ENCODE data around the gene LAIR1. TPM values are rescaled to one million over a fixed set of nuclear protein-coding genes. Genes with fewer than 3 reads are reported as not detected.
"Not testable (repeated sequence)": the region's sequence is repeated elsewhere in the genome, so short reads cannot be mapped to it uniquely, and the experiment has no call there.

Gene LAIR1
- total RNA-seq, 3 donors from 2014 or later (not counting 1 experiment from before 2014, with no cell fraction given): 117 to 163 (median 156) TPM

DNA sequence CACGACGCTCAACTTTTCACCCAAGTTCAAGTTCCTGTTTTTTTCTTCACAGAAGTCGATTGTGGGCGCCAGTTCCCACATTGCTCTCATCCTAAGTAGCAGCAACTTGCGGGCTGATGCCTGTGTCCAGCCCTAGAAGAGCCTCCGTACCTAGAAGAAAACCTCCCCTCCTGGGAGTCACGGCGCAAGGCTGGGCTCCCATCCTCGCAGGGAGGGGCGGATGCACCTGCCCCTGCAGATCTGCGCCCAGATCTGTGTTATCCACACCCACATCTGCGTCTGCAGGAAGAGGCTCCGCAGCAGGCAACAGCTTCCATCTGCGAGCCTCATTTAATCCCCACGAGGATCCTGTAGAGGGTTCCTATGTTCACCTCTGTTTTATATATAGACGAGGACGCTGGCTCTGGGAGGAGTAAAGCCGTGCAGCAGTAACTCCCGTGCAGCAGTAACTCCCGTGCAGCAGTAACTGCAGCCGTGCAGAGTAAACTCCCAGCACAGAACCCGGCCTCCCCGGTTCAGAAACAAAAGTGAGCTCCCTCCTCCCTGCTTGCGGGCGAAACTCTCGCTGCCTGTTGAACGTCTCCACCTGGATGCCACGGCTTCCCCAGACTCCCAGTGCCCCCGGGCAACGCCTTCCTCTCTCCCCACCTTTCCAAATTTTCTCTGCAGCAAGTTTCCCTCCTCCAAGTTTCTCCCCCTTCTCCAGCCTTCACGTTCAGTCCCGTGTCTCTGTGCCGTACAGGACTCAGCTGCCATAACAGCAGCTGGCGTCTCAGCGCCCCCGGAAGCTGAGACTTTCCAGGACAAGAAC lies 23.5 kb upstream of the LAIR1 start:
- WGBS (ENCODE audit: insufficient coverage): under 1% methylated on average over 36 of the region's 36 CpGs
- H3K27ac ChIP-seq (ENCODE audit: low read length): peak overlapping the region; percentile 69
- DNase-seq (peak; percentile 26 to 66), ATAC-seq (peak; percentile 70 to 74 (median 73))
- peaks cover 30% of the 10 kb centered on the region for H3K4me1 ChIP-seq (ENCODE audit: control insufficient read depth, insufficient read depth, low read length)
- Mint-ChIP-seq H3K9me3 (no peaks in the 10 kb centered on the region), H3K4me3 (peak overlapping the region; percentile 95), H3K36me3 (no peaks in the 10 kb centered on the region), H3K27ac (peak overlapping the region; percentile 87 to 92), H3K27me3 (ENCODE audit: low read depth in 2 of 2) (peaks cover 4 to 9% of the 10 kb centered on the region in 2 donors), H3K4me1 (peaks cover 25 to 41% of the 10 kb centered on the region in 2 donors)
- no peaks in the 10 kb centered on the region for H3K27me3 ChIP-seq (ENCODE audit: control insufficient read depth, insufficient read depth, low read length)
- H3K4me3 ChIP-seq (ENCODE audit: low read length): peak overlapping the region; percentile 49
- intact Hi-C loops (cut with micrococcal nuclease): loop anchor here (5.0 kb wide), 1 partner anchor 36 kb away; no protein-coding TSS in a partner anchor
- TF ChIP-seq, protein P1, sequence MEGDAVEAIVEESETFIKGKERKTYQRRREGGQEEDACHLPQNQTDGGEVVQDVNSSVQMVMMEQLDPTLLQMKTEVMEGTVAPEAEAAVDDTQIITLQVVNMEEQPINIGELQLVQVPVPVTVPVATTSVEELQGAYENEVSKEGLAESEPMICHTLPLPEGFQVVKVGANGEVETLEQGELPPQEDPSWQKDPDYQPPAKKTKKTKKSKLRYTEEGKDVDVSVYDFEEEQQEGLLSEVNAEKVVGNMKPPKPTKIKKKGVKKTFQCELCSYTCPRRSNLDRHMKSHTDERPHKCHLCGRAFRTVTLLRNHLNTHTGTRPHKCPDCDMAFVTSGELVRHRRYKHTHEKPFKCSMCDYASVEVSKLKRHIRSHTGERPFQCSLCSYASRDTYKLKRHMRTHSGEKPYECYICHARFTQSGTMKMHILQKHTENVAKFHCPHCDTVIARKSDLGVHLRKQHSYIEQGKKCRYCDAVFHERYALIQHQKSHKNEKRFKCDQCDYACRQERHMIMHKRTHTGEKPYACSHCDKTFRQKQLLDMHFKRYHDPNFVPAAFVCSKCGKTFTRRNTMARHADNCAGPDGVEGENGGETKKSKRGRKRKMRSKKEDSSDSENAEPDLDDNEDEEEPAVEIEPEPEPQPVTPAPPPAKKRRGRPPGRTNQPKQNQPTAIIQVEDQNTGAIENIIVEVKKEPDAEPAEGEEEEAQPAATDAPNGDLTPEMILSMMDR (IDR thresholded peaks at IDR 0.05): no peak
- H3K9me3 ChIP-seq (ENCODE audit: control insufficient read depth, insufficient read depth, low read length): no peaks in the 10 kb centered on the region
- H3K36me3 ChIP-seq (ENCODE audit: control insufficient read depth, insufficient read depth, low read length): no peaks in the 10 kb centered on the region

DNA sequence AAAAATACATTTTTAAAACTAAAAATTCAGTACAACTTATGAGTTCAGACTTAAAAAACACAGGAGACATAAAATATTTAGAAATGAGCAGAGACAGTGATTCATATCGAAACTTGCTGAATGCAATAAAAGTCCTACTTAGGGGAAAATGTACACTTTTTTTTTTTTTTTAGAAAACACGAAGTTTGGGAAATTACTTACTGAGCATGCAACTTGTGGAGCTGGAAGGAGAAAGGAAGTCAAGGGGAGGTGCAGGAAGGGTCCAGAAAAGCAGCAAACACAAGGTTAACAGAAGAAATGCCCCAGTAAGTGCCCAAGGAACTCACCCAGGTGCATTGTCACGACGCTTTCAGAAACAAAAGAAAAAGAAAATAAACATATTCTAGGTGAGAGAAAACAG lies 18.6 kb upstream of the LAIR1 start:
- Mint-ChIP-seq H3K4me1 (peaks cover 19 to 36% of the 10 kb centered on the region in 2 donors), H3K27ac (no peak overlapping the region), H3K36me3 (no peaks in the 10 kb centered on the region), H3K4me3 (no peak overlapping the region), H3K27me3 (ENCODE audit: low read depth in 2 of 2) (peaks cover 0 to 10% of the 10 kb centered on the region in 2 donors), H3K9me3 (no peaks in the 10 kb centered on the region)
- intact Hi-C loops (cut with micrococcal nuclease): no loop called here
- Histone ChIP-seq H3K27ac (ENCODE audit: low read length) (no peak overlapping the region), H3K4me3 (ENCODE audit: low read length) (no peak overlapping the region), H3K9me3 (ENCODE audit: control insufficient read depth, insufficient read depth, low read length) (no peaks in the 10 kb centered on the region), H3K4me1 (ENCODE audit: control insufficient read depth, insufficient read depth, low read length) (peaks cover 21% of the 10 kb centered on the region), H3K27me3 (ENCODE audit: control insufficient read depth, insufficient read depth, low read length) (no peaks in the 10 kb centered on the region), H3K36me3 (ENCODE audit: control insufficient read depth, insufficient read depth, low read length) (no peaks in the 10 kb centered on the region)
- ATAC-seq: no peak
- WGBS (ENCODE audit: insufficient coverage): 69% methylated on average over 4 of the region's 4 CpGs
- DNase-seq: no peak
- TF ChIP-seq, protein P1 (IDR thresholded peaks at IDR 0.05): no peak

DNA sequence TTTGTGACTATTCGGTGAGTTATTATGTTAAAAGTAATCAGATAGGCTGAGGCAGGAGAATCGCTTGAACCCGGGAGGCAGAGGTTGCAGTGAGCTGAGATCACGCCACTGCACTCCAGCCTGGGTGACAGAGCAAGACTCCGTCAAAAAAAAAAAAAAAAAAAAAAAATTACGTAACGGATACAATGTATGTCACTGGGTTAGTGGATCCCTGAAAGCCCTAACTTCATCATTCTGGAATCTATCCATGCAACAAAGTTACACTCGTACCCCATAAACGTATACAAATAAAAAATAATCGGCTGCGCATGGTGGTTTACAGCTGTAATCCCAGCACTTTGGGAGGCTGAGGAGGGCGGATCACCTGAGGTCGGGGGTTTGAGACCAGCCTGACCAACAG lies 17.3 kb upstream of the LAIR1 start:
- H3K9me3 Mint-ChIP-seq; DNase-seq; H3K4me3 Mint-ChIP-seq; H3K27ac Mint-ChIP-seq; H3K9me3 ChIP-seq (ENCODE audit: control insufficient read depth, insufficient read depth, low read length); H3K27me3 Mint-ChIP-seq (ENCODE audit: low read depth in 2 of 2); H3K4me3 ChIP-seq (ENCODE audit: low read length); H3K27me3 ChIP-seq (ENCODE audit: control insufficient read depth, insufficient read depth, low read length); H3K27ac ChIP-seq (ENCODE audit: low read length); H3K36me3 ChIP-seq (ENCODE audit: control insufficient read depth, insufficient read depth, low read length); intact Hi-C loops (cut with micrococcal nuclease); ATAC-seq; H3K36me3 Mint-ChIP-seq: not testable (repeated sequence)
- H3K4me1 Mint-ChIP-seq: peaks cover 13 to 30% of the 10 kb centered on the region in 2 donors
- 96% methylated on average over 11 of the region's 13 CpGs for WGBS (ENCODE audit: insufficient coverage)
- peaks cover 19% of the 10 kb centered on the region for H3K4me1 ChIP-seq (ENCODE audit: control insufficient read depth, insufficient read depth, low read length)

DNA sequence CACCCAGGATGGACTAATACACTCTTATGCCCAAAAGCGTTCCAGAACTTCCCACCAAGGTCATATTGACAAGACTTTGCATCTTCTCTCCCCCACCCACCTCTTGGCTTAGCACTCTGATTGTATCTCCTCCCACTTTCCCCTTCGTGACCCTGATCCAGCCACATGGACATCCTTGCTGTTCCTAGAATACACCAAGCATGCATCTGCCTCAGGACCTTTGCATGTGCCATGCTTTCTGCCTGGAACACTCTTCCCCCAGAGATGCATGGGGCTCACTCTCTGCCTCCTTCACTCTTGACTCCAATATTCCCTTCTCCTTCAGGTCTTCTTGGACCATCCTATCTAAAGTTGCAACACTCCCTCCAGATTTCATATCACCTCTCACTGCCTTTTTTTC lies 16.2 kb upstream of the LAIR1 start:
- TF ChIP-seq, protein P1 (IDR thresholded peaks at IDR 0.05): no peak
- 88% methylated on average over 2 of the region's 2 CpGs for WGBS (ENCODE audit: insufficient coverage)
- Mint-ChIP-seq H3K9me3 (no peaks in the 10 kb centered on the region), H3K27me3 (ENCODE audit: low read depth in 2 of 2) (peaks cover 0 to 10% of the 10 kb centered on the region in 2 donors), H3K36me3 (no peaks in the 10 kb centered on the region), H3K4me1 (peaks cover 19 to 37% of the 10 kb centered on the region in 2 donors), H3K4me3 (no peak overlapping the region), H3K27ac (peak overlapping the region in 1 of 2 donors; percentile 17)
- Histone ChIP-seq H3K36me3 (ENCODE audit: control insufficient read depth, insufficient read depth, low read length) (no peaks in the 10 kb centered on the region), H3K4me3 (ENCODE audit: low read length) (no peak overlapping the region), H3K4me1 (ENCODE audit: control insufficient read depth, insufficient read depth, low read length) (peaks cover 24% of the 10 kb centered on the region), H3K9me3 (ENCODE audit: control insufficient read depth, insufficient read depth, low read length) (no peaks in the 10 kb centered on the region), H3K27ac (ENCODE audit: low read length) (no peak overlapping the region), H3K27me3 (ENCODE audit: control insufficient read depth, insufficient read depth, low read length) (no peaks in the 10 kb centered on the region)
- no peak for ATAC-seq
- intact Hi-C loops (cut with micrococcal nuclease): no loop called here
- DNase-seq: no peak
